HCT116 (cell line): ENCODE data around the gene MINK1. TPM values are rescaled to one million over a fixed set of nuclear protein-coding genes. Genes with fewer than 3 reads are reported as not detected.

Experiments used
- ATAC-seq: fragments of 200-7000 bp; cut with Tn5 transposase; 2 replicates; pipeline ENCODE4 v1.9.1; 2020; ENCODE audit warnings: mild to moderate bottlenecking, moderate library complexity
- BruUV-seq: library from RNA; stranded (reverse); fragments of 400-500 nt; replicated peaks from 2 replicates; lab custom pipeline; 2021; lab: Mats Ljungman, UMichigan
- CTCF ChIA-PET: fragments of 300-600 bp; sonication (Branson Sonifier 250); formaldehyde crosslinking; loops from one replicate; lab custom pipeline; 2021; ENCODE audit warnings: antibody characterized with exemption; lab: Charles Lee
- POLR2A ChIA-PET: fragments of 300-600, 350-600 bp; sonication (Branson Sonifier 250); formaldehyde crosslinking; loops from one replicate; lab custom pipeline; 2021; ENCODE audit warnings: antibody characterized with exemption; lab: Charles Lee
- RAD21 ChIA-PET, 2 experiments: fragments of 300-600 bp; sonication (Branson Sonifier 250); formaldehyde crosslinking; loops; one replicate each; lab custom pipeline; 2023; ENCODE audit warnings: low total read pairs in 2 of 2; ENCODE audit not compliant: uncharacterized antibody in 2 of 2, unreplicated experiment in 2 of 2, low non-redundant PET in 1 of 2; lab: Charles Lee
- DNase-seq: peaks from one replicate; pipeline ENCODE4 v3.0.0-alpha.2; 2010; ENCODE audit warnings: low read depth, low spot score
- H2AFZ ChIP-seq: fragments of 200-600 bp; shearing (Covaris generic), sonication (generic); 2 replicates; pipeline ENCODE4 v1.6.1; 2017; ENCODE audit warnings: low read depth, mixed run types, mixed read lengths, antibody characterized with exemption, low read length; ENCODE audit not compliant: poor library complexity, severe bottlenecking
- H3K27ac ChIP-seq: 2 replicates; pipeline ENCODE4 v1.5.1; 2012; ENCODE audit warnings: low read depth, low read length
- H3K27me3 ChIP-seq: fragments of 200-600 bp; sonication (generic); 2 replicates; pipeline ENCODE4 v1.6.1; 2016; ENCODE audit warnings: mixed run types, low read length, mixed read lengths; ENCODE audit not compliant: insufficient read depth
- H3K36me3 ChIP-seq, 2 experiments: fragments of 200-500 bp in 1 of 2; fragments of 200-600 bp in 1 of 2; sonication (Bioruptor generic) in 1 of 2; sonication (generic) in 1 of 2; 2 replicates each; pipeline versions ENCODE4 v1.5.1 to v1.6.1; 2014 to 2016; ENCODE audit warnings: low read length in 2 of 2, inconsistent platforms in 1 of 2, mixed read lengths in 1 of 2, mixed run types in 1 of 2; ENCODE audit not compliant: insufficient read depth in 2 of 2, control insufficient read depth in 1 of 2
- H3K4me1 ChIP-seq, 2 experiments: fragments of 200-600 bp in 1 of 2; sonication (generic) in 1 of 2; 2 replicates each; pipeline versions ENCODE4 v1.5.1 to v1.6.1; 2012 to 2017; ENCODE audit warnings: low read length in 2 of 2, inconsistent platforms in 1 of 2, mild to moderate bottlenecking in 1 of 2, mixed read lengths in 1 of 2, mixed run types in 1 of 2, moderate library complexity in 1 of 2; ENCODE audit not compliant: insufficient read depth in 2 of 2, control insufficient read depth in 1 of 2
- H3K4me2 ChIP-seq: fragments of 200-600 bp; sonication (generic); 2 replicates; pipeline ENCODE4 v1.6.1; 2017; ENCODE audit warnings: mixed run types, low read length, mixed read lengths
- H3K4me3 ChIP-seq, 2 experiments: fragments of 200-600 bp in 1 of 2; sonication (generic) in 1 of 2; replicated peaks in 1 of 2; 2 replicates each; pipeline ENCODE4 v1.5.1; 2011 to 2016; ENCODE audit warnings: low read length in 2 of 2, control low read depth in 1 of 2, low read depth in 1 of 2, mild to moderate bottlenecking in 1 of 2, mixed read lengths in 1 of 2, mixed run types in 1 of 2
- H3K79me2 ChIP-seq: fragments of 200-600 bp; sonication (generic); 2 replicates; pipeline ENCODE4 v1.6.1; 2017; ENCODE audit warnings: mild to moderate bottlenecking, mixed run types, low read length, moderate library complexity, mixed read lengths; ENCODE audit not compliant: insufficient read depth
- H3K9ac ChIP-seq: fragments of 200-600 bp; sonication (generic); 2 replicates; pipeline ENCODE4 v1.6.1; 2016; ENCODE audit warnings: low read length, mixed read lengths
- H3K9me2 ChIP-seq: fragments of 200-600 bp; sonication (generic), shearing (Covaris generic); 2 replicates; pipeline ENCODE4 v1.6.1; 2017; ENCODE audit warnings: mixed run types, mild to moderate bottlenecking, moderate library complexity; ENCODE audit not compliant: insufficient read depth
- H3K9me3 ChIP-seq, 2 experiments: fragments of 200-500 bp in 1 of 2; fragments of 200-600 bp in 1 of 2; sonication (Bioruptor generic) in 1 of 2; sonication (generic) in 1 of 2; 2 replicates each; pipeline ENCODE4 v1.6.1; 2014 to 2017; ENCODE audit warnings: low read length in 2 of 2, mixed read lengths in 2 of 2, inconsistent platforms in 1 of 2, low read depth in 1 of 2, mild to moderate bottlenecking in 1 of 2, mixed run types in 1 of 2, moderate library complexity in 1 of 2; ENCODE audit not compliant: control insufficient read depth in 1 of 2, insufficient read depth in 1 of 2
- H4K20me1 ChIP-seq: fragments of 200-600 bp; sonication (generic), shearing (Covaris generic); 2 replicates; pipeline ENCODE4 v1.6.1; 2017; ENCODE audit warnings: mixed run types, mild to moderate bottlenecking, moderate library complexity; ENCODE audit not compliant: insufficient read depth
- CBX3 ChIP-seq: IDR thresholded peaks from 2 replicates; pipeline ENCODE4 v1.6.1; 2012; ENCODE audit warnings: low read depth
- CEBPB ChIP-seq: IDR thresholded peaks from 2 replicates; pipeline ENCODE4 v1.6.1; 2012; ENCODE audit warnings: low read depth
- EGR1 ChIP-seq: IDR thresholded peaks from 2 replicates; pipeline ENCODE4 v1.6.1; 2012; ENCODE audit warnings: low read depth
- ELF1 ChIP-seq: IDR thresholded peaks from 2 replicates; pipeline ENCODE4 v1.6.1; 2012; ENCODE audit warnings: low read depth, borderline replicate concordance
- EZH2 ChIP-seq: fragments of 200-600 bp; sonication (generic); IDR thresholded peaks from 2 replicates; pipeline ENCODE4 v1.6.1; 2017; ENCODE audit warnings: antibody characterized with exemption, mixed run types
- EZH2phosphoT487 ChIP-seq: fragments of 200-600 bp; IDR thresholded peaks from 2 replicates; pipeline ENCODE4 v1.6.1; 2018; ENCODE audit warnings: antibody characterized with exemption, borderline replicate concordance
- FOSL1 ChIP-seq: IDR thresholded peaks from 2 replicates; pipeline ENCODE4 v1.6.1; 2012; ENCODE audit warnings: low read depth
- MAX ChIP-seq: IDR thresholded peaks from 2 replicates; pipeline ENCODE4 v1.6.1; 2012
- POLR2A ChIP-seq: IDR thresholded peaks from 2 replicates; pipeline ENCODE4 v1.7.0; 2011; ENCODE audit warnings: borderline replicate concordance; ENCODE audit not compliant: insufficient read depth, insufficient read length; ENCODE audit errors: extremely low read depth
- RAD21 ChIP-seq: IDR thresholded peaks from 2 replicates; pipeline ENCODE4 v1.6.1; 2012; ENCODE audit warnings: low read depth, mild to moderate bottlenecking
- REST ChIP-seq: IDR thresholded peaks from 2 replicates; pipeline ENCODE4 v1.6.1; 2012; ENCODE audit warnings: low read depth
- SIN3A ChIP-seq: IDR thresholded peaks from 2 replicates; pipeline ENCODE4 v1.6.1; 2012; ENCODE audit warnings: low read depth
- SP1 ChIP-seq: IDR thresholded peaks from 2 replicates; pipeline ENCODE4 v1.6.1; 2012; ENCODE audit warnings: low read depth
- SRF ChIP-seq: IDR thresholded peaks from 2 replicates; pipeline ENCODE4 v1.6.1; 2012; ENCODE audit warnings: low read depth
- TCF7L2 ChIP-seq: IDR thresholded peaks from 2 replicates; pipeline ENCODE4 v1.7.0; 2011; ENCODE audit warnings: borderline replicate concordance, inconsistent platforms; ENCODE audit not compliant: insufficient read depth, insufficient read length; ENCODE audit errors: extremely low read depth
- YY1 ChIP-seq: IDR thresholded peaks from 2 replicates; pipeline ENCODE4 v1.6.1; 2011; ENCODE audit warnings: low read length, low read depth, moderate library complexity, mild to moderate bottlenecking; ENCODE audit not compliant: insufficient replicate concordance; ENCODE audit errors: extremely low read depth
- ZFX ChIP-seq: fragments of 450-650 bp; IDR thresholded peaks from 2 replicates; pipeline ENCODE4 v1.6.1; 2017
- ZNF274 ChIP-seq: fragments of 200-500 bp; sonication (Bioruptor generic); IDR thresholded peaks from 2 replicates; pipeline ENCODE4 v1.6.1; 2014; ENCODE audit warnings: mild to moderate bottlenecking, low read depth, low read length, inconsistent platforms
- intact Hi-C: fragments of 100-400 bp; cut with micrococcal nuclease; formaldehyde crosslinking; loops from 2 replicates; pipeline ENCODE4 v1.10.0; 2022
- total RNA-seq: library from RNA; stranded (reverse); gene quantifications from one replicate; pipeline ENCODE4 v1.2.1, GENCODE V29; 2021; ENCODE audit not compliant: unreplicated experiment
- TF ChIP-seq, protein P1 (sequence below): IDR thresholded peaks from 2 replicates; pipeline ENCODE4 v1.6.1; 2011; ENCODE audit warnings: mild to moderate bottlenecking, low read length, moderate library complexity; ENCODE audit not compliant: insufficient replicate concordance; ENCODE audit errors: extremely low read depth

Gene MINK1
- total RNA-seq, 1 experiment from 2014 or later, result 85.2 TPM

DNA sequence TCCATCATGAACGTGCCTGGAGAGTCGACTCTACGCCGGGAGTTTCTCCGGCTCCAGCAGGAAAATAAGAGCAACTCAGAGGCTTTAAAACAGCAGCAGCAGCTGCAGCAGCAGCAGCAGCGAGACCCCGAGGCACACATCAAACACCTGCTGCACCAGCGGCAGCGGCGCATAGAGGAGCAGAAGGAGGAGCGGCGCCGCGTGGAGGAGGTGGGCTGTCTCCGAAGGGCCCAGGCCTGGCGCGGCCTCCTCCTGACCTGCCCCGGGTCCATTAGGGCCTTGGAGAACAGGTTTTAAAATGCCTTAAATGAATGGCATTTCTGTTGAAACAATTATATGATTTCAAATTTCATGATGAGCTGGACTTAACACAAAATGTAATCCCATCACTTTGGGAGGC is 54.4 kb downstream of the MINK1 start (continued):
- TF ChIP-seq EZH2phosphoT487, result no peak
- TF ChIP-seq, all 23 proteins: peak for 0

DNA sequence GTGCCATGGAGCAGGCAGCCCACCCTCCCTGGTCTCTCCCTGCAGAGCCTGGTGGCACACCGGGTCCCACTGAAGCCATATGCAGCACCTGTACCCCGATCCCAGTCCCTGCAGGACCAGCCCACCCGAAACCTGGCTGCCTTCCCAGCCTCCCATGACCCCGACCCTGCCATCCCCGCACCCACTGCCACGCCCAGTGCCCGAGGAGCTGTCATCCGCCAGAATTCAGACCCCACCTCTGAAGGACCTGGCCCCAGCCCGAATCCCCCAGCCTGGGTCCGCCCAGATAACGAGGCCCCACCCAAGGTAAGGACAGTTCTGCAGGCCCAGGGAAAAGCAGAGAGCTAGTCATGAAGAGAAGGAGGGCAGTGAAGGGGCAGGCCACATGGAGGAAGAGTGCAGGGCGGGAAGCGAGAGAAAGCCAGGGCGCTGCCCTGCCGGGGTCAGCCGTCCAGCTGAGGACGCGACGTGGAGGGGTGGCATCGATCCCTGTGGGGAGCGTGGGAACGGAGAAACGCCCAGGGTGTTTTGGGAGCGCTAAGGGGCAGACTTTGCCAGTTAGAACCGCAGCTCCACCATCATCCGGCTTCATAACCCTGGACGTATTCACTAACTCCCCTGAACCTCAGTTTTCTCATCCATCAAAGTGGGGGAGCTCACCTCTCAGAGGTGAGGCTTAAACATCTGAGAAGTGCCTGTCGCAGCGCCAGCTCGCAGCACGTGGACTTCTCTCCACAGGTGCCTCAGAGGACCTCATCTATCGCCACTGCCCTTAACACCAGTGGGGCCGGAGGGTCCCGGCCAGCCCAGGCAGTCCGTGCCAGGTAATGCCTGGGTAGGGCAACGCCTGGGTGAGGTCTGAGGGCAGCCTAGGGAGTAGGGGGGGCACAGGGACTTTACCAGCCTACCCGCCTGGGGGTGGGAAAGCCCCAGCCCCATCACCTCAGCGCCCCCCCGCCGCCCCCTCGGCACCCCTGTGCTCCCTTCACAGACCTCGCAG is 58.6 kb downstream of the MINK1 start:
- peaks cover 28 to 37% of the 10 kb centered on the region in 2 experiments for H3K36me3 ChIP-seq
- CTCF ChIA-PET, result interaction anchor here (1.5 kb wide), 1 partner anchor 102 kb away, joined by 4 read pairs; no protein-coding TSS in a partner anchor

More for the DNA sequence above, 58.6 kb downstream of the MINK1 start:
- intact Hi-C loops, result no loop called here
- no peak overlapping the region for H3K4me2 ChIP-seq
- H4K20me1 ChIP-seq, result no peaks in the 10 kb centered on the region
- RAD21 ChIA-PET, result no interaction called here
- H3K4me1 ChIP-seq, result no peaks in the 10 kb centered on the region
- H3K27ac ChIP-seq, result no peak overlapping the region
- no peaks in the 10 kb centered on the region for H3K79me2 ChIP-seq
- no peak overlapping the region for H2AFZ ChIP-seq
- TF ChIP-seq CEBPB (no peak), EZH2 (no peak), MAX (no peak), RAD21 (no peak), SRF (no peak), YY1 (no peak), EZH2phosphoT487 (no peak), EGR1 (no peak), SP1 (no peak), ELF1 (no peak), ZNF274 (no peak), SIN3A (no peak), CBX3 (no peak), POLR2A (no peak), REST (no peak), FOSL1 (no peak), ZFX (no peak), TCF7L2 (no peak)
- TF ChIP-seq, protein P1, sequence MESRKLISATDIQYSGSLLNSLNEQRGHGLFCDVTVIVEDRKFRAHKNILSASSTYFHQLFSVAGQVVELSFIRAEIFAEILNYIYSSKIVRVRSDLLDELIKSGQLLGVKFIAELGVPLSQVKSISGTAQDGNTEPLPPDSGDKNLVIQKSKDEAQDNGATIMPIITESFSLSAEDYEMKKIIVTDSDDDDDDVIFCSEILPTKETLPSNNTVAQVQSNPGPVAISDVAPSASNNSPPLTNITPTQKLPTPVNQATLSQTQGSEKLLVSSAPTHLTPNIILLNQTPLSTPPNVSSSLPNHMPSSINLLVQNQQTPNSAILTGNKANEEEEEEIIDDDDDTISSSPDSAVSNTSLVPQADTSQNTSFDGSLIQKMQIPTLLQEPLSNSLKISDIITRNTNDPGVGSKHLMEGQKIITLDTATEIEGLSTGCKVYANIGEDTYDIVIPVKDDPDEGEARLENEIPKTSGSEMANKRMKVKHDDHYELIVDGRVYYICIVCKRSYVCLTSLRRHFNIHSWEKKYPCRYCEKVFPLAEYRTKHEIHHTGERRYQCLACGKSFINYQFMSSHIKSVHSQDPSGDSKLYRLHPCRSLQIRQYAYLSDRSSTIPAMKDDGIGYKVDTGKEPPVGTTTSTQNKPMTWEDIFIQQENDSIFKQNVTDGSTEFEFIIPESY, result no peak
- H3K9me3 ChIP-seq, result no peaks in the 10 kb centered on the region
- ATAC-seq, result no peak
- POLR2A ChIA-PET, result no interaction called here
- BruUV-seq, result no TSS peak
- no peak overlapping the region for H3K4me3 ChIP-seq
- no peaks in the 10 kb centered on the region for H3K27me3 ChIP-seq
- no peaks in the 10 kb centered on the region for H3K9me2 ChIP-seq
- no peak overlapping the region for H3K9ac ChIP-seq
- no peak for DNase-seq
